ENCODE results near the gene RARG. TPM values are rescaled to one million over a fixed set of nuclear protein-coding genes. Genes with fewer than 3 reads are reported as not detected.

Gene RARG
- total RNA-seq, 1 donor from 2014 or later, result 21.7 TPM

DNA sequence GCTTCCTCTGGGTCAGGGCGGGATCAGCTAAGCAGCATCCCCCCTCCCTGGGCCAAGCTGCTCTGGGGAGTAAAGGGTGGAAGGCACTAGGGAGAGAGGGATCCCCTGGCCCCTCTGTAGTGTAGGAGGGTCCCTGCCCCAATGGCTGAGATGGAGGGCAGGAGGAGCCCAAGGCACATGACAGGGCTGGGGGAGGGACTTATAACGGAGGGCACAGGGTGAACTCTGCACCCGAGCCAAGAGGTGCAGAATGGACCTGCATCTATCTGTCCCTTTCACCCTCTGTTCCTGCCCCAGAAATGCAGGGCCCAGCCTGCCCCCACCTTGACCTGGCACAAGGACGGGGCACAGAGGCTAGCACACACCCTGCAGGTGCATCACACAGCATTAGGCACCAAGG, 21.2 kb downstream of the RARG start:
- DNase-seq (ENCODE audit: low spot score), result no peak
- Mint-ChIP-seq H3K4me1 (ENCODE audit: low read depth) (peaks cover 20% of the 10 kb centered on the region), H3K4me3 (ENCODE audit: unreplicated experiment) (no peak overlapping the region), H3K27ac (ENCODE audit: unreplicated experiment) (no peak overlapping the region), H3K36me3 (ENCODE audit: low read depth) (peaks cover 14% of the 10 kb centered on the region), H3K9me3 (ENCODE audit: low read depth) (no peaks in the 10 kb centered on the region), H3K27me3 (ENCODE audit: low read depth) (no peaks in the 10 kb centered on the region)
- TF ChIP-seq, protein P1, sequence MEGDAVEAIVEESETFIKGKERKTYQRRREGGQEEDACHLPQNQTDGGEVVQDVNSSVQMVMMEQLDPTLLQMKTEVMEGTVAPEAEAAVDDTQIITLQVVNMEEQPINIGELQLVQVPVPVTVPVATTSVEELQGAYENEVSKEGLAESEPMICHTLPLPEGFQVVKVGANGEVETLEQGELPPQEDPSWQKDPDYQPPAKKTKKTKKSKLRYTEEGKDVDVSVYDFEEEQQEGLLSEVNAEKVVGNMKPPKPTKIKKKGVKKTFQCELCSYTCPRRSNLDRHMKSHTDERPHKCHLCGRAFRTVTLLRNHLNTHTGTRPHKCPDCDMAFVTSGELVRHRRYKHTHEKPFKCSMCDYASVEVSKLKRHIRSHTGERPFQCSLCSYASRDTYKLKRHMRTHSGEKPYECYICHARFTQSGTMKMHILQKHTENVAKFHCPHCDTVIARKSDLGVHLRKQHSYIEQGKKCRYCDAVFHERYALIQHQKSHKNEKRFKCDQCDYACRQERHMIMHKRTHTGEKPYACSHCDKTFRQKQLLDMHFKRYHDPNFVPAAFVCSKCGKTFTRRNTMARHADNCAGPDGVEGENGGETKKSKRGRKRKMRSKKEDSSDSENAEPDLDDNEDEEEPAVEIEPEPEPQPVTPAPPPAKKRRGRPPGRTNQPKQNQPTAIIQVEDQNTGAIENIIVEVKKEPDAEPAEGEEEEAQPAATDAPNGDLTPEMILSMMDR (IDR thresholded peaks at IDR 0.05), result no peak

DNA sequence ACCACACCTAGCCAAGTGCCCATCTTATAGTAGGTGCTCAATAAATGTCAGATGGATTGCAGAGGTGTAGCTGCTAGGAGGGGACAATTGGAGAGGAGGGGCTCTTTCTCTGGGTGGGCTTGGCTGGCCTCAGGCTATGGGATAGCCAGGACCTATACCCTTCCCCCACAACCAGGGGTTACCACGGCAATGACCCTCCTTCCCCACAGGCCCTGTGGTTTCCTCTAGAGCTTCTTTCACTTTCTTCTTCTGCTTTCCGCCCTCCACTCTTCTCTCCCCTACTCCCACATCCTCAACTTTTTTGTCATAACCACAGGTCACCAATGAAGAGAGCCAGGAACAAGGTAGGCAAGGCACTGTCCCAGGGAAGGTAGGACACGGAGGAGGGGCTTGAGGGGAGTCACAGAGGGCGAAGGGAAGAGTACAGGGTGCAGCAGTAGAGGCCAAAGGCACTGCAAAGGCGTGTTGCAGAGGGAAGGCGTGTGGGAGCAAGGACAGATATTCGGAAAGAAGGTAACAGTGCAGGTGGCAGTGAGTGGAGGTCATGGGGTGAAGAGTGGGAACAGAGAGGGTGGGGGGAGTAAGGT, 23.0 kb downstream of the RARG start:
- no peak overlapping the region for H3K27ac Mint-ChIP-seq (ENCODE audit: unreplicated experiment)

DNA sequence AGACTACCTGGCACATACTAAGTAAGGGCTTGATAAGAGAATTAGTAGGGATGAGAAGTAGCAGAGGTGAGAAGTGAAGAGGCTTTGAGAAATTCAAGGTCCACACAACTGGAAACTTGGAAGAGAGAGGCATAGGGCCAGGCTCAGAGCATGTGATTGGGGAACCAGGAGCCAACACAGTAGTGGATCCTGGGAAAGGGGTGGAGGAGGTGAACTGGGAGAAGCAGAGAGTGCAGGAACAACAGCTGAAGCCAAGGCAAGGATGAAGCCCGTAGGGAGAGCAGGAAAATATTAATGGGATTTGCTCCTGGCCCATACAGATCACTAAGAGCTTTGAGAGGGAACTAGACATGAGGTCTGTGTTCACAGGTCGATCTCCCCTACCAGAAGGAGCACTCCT, 23.6 kb downstream of the RARG start:
- Mint-ChIP-seq H3K4me3 (ENCODE audit: unreplicated experiment) (no peak overlapping the region), H3K4me1 (ENCODE audit: low read depth) (peaks cover 16% of the 10 kb centered on the region), H3K36me3 (ENCODE audit: low read depth) (peaks cover 9% of the 10 kb centered on the region), H3K27ac (ENCODE audit: unreplicated experiment) (no peak overlapping the region), H3K9me3 (ENCODE audit: low read depth) (no peaks in the 10 kb centered on the region), H3K27me3 (ENCODE audit: low read depth) (no peaks in the 10 kb centered on the region)
- DNase-seq (ENCODE audit: low spot score), result no peak
- TF ChIP-seq, protein P1 (IDR thresholded peaks at IDR 0.05), result no peak

More for the DNA sequence above, 23.0 kb downstream of the RARG start:
- no peak overlapping the region for H3K4me3 Mint-ChIP-seq (ENCODE audit: unreplicated experiment)
- H3K27me3 Mint-ChIP-seq (ENCODE audit: low read depth), result no peaks in the 10 kb centered on the region
- TF ChIP-seq, protein P1 (IDR thresholded peaks at IDR 0.05), result no peak
- H3K36me3 Mint-ChIP-seq (ENCODE audit: low read depth), result peaks cover 9% of the 10 kb centered on the region
- no peak for DNase-seq (ENCODE audit: low spot score)
- H3K4me1 Mint-ChIP-seq (ENCODE audit: low read depth), result peaks cover 17% of the 10 kb centered on the region
- no peaks in the 10 kb centered on the region for H3K9me3 Mint-ChIP-seq (ENCODE audit: low read depth)

- Mint-ChIP-seq H3K27me3 (ENCODE audit: low read depth) (no peaks in the 10 kb centered on the region), H3K4me3 (ENCODE audit: unreplicated experiment) (no peak within 1 kb of the TSS), H3K4me1 (ENCODE audit: low read depth) (peaks cover 14% of the 10 kb centered on the region), H3K27ac (ENCODE audit: unreplicated experiment) (peak within 1 kb of the TSS; percentile 30), H3K36me3 (ENCODE audit: low read depth) (peaks cover 6% of the 10 kb centered on the region), H3K9me3 (ENCODE audit: low read depth) (no peaks in the 10 kb centered on the region)
- TF ChIP-seq, protein P1 (IDR thresholded peaks at IDR 0.05), result no peak
- DNase-seq (ENCODE audit: low spot score), result no peak
Measured at GRCh38 chr12:53207042-53207441, 25.0 kb downstream of the RARG start, which contains the start of gene ITGB7. Gene ITGB7 (minus strand): TSS chr12:53207251. CDS start chr12:53200443, 6,808 bp downstream.

- TF ChIP-seq, protein P1 (IDR thresholded peaks at IDR 0.05), result no peak
- H3K27me3 Mint-ChIP-seq (ENCODE audit: low read depth), result no peaks in the 10 kb centered on the region
- peak overlapping the region; percentile 33 for H3K27ac Mint-ChIP-seq (ENCODE audit: unreplicated experiment)
- no peak overlapping the region for H3K4me3 Mint-ChIP-seq (ENCODE audit: unreplicated experiment)
- no peaks in the 10 kb centered on the region for H3K36me3 Mint-ChIP-seq (ENCODE audit: low read depth)
- peaks cover 18% of the 10 kb centered on the region for H3K4me1 Mint-ChIP-seq (ENCODE audit: low read depth)
- no peak for DNase-seq (ENCODE audit: low spot score)
- H3K9me3 Mint-ChIP-seq (ENCODE audit: low read depth), result no peaks in the 10 kb centered on the region
Measured at GRCh38 chr12:53205747-53206419, 26.1 kb downstream of the RARG start.

Measured in chondrocyte (in vitro differentiated cells).